ENCODE data around the gene CAND2. TPM values are rescaled to one million over a fixed set of nuclear protein-coding genes. Genes with fewer than 3 reads are reported as not detected.
A peak's percentile ranks its signal among the peaks of the same experiment; 100 is the strongest.
"Not testable (repeated sequence)": the region's sequence is repeated elsewhere in the genome, so short reads cannot be mapped to it uniquely, and the experiment has no call there.

The CAND2 gene
- total RNA-seq, 8 experiments from 2014 or later: 0.97 to 12.4 (median 8.3) TPM

GRCh38 chr3:12865271-12865670, 68.8 kb downstream of the CAND2 start:
- no peak overlapping the region for H3K4me3 ChIP-seq
- H3K4me1 ChIP-seq (replicated peaks in 1 of 2): peaks cover 12 to 18% of the 10 kb centered on the region in 2 donors
- ATAC-seq (replicated peaks in 6 of 8): no peak
- in situ Hi-C loops (cut with MboI; ENCODE audit: low pct_unique_long_range_greater_than_20kb in 2 of 9, low sequenced_read_pairs in 9 of 9, unreplicated experiment in 9 of 9): loop anchor here in 1 of 9 experiments (25.0 kb wide), 1 partner anchor 122 kb away; no protein-coding TSS in a partner anchor
- no peak overlapping the region for H3K27ac ChIP-seq
- WGBS, 10 experiments: 20 to 100% (median 66%) methylated on average over 1 to 4 of the region's 4 CpGs; no CpG with 5 or more reads in 2 of the 10 experiments

GRCh38 chr3:12866836-12867235, 70.4 kb downstream of the CAND2 start:
- no peak for ATAC-seq (replicated peaks in 6 of 8)
- in situ Hi-C loops (cut with MboI; ENCODE audit: low pct_unique_long_range_greater_than_20kb in 2 of 9, low sequenced_read_pairs in 9 of 9, unreplicated experiment in 9 of 9): loop anchor here in 1 of 9 experiments (25.0 kb wide), 1 partner anchor 120 kb away; no protein-coding TSS in a partner anchor

GRCh38 chr3:12868039-12869034, 71.9 kb downstream of the CAND2 start:
- H3K27ac ChIP-seq: peak overlapping the region; percentile 82 to 87
- in situ Hi-C loops (cut with MboI; ENCODE audit: low pct_unique_long_range_greater_than_20kb in 2 of 9, low sequenced_read_pairs in 9 of 9, unreplicated experiment in 9 of 9): loop anchor here in 1 of 9 experiments (25.0 kb wide), 1 partner anchor 119 kb away; no protein-coding TSS in a partner anchor
- peak; percentile 83 to 92 (median 88) for ATAC-seq (replicated peaks in 6 of 8)

More at GRCh38 chr3:12866836-12867235, 70.4 kb downstream of the CAND2 start:
- Histone ChIP-seq H3K4me1 (replicated peaks in 1 of 2) (peaks cover 16 to 24% of the 10 kb centered on the region in 2 donors), H3K4me3 (no peak overlapping the region), H3K27ac (no peak overlapping the region)
- WGBS, 10 experiments: 50 to 63% methylated on average over 2 of the region's 6 CpGs; no CpG with 5 or more reads in 8 of the 10 experiments

DNA sequence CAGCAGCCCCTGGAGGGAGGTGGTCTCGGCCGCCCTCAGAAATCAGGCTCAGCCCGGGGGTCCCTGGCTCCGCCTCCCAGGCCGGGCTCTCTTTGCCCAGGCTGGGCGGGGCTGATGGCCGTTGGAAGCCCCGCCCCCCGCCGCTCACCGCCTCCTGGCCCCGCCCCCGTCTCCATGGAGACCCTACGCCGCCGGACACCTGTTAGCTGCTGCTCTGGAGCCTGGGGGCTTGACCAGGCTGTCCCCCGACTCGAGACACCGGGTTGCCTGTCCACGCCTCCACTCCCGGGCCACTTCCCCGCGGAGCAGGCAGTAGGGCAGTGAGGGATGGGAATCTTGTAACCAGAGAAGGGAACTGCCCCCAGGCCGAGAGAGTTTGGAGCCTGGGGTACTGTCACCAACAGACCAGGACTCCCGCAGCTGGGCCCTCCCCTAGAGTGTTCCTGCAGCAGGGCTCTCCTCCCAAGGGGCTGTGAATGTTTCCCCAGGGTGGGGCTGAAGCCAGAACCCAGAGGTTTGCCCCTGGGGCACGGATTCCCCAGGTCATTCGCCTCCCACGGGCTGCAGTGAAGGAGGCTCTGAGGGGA, 72.6 kb downstream of the CAND2 start:
- in situ Hi-C loops (cut with MboI; ENCODE audit: low pct_unique_long_range_greater_than_20kb in 2 of 9, low sequenced_read_pairs in 9 of 9, unreplicated experiment in 9 of 9): loop anchor here in 1 of 9 experiments (25.0 kb wide), 1 partner anchor 118 kb away; no protein-coding TSS in a partner anchor

More at GRCh38 chr3:12868039-12869034, 71.9 kb downstream of the CAND2 start:
- Histone ChIP-seq H3K4me1 (replicated peaks in 1 of 2) (peaks cover 21 to 27% of the 10 kb centered on the region in 2 donors), H3K4me3 (peak overlapping the region; percentile 24 to 45 (median 41))
- 0 to 24% (median 1%) methylated on average over 1 to 12 of the region's 45 CpGs; no CpG with 5 or more reads in 1 of the 10 experiments for WGBS, 10 experiments

DNA sequence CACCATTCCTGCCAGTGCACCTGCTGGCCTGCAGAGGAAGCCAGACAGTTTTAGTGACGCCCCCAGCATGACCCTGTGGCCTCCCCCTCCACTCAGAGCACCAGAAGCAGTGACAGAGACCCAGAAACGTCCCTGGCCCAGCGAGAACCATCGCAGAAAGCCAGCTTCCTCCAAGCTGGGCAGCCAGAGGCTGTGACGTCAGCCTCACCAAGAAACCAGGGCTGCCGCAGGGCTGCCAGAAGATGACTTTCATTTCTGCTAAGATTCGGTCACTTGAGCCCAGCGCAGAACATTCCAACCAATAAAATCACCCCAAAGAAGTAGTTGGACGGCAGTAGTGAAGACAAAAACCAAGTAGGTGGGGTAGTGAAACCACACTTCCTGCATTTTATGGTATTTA, 74.5 kb downstream of the CAND2 start:
- WGBS, 10 experiments: 0 to 80% (median 66%) methylated on average over 1 to 8 of the region's 9 CpGs; no CpG with 5 or more reads in 4 of the 10 experiments
- H3K27ac ChIP-seq: no peak overlapping the region
- in situ Hi-C loops (cut with MboI; ENCODE audit: low pct_unique_long_range_greater_than_20kb in 2 of 9, low sequenced_read_pairs in 9 of 9, unreplicated experiment in 9 of 9): loop anchor here in 1 of 9 experiments (25.0 kb wide), 1 partner anchor 116 kb away; no protein-coding TSS in a partner anchor
- H3K4me3 ChIP-seq: no peak overlapping the region
- peaks cover 32% of the 10 kb centered on the region in 2 donors for H3K4me1 ChIP-seq (replicated peaks in 1 of 2)
- ATAC-seq (replicated peaks in 6 of 8): peak in 2 of 8 experiments; percentile 15 to 69

More for the DNA sequence above, 72.6 kb downstream of the CAND2 start:
- Histone ChIP-seq H3K4me3 (peak overlapping the region; percentile 24 to 45 (median 41)), H3K27ac (peak overlapping the region; percentile 82 to 87), H3K4me1 (replicated peaks in 1 of 2) (peaks cover 21 to 27% of the 10 kb centered on the region in 2 donors)
- peak in 7 of 8 experiments; percentile 12 to 71 (median 66) for ATAC-seq (replicated peaks in 6 of 8)
- 20 to 80% methylated on average over 1 to 2 of the region's 28 CpGs; no CpG with 5 or more reads in 8 of the 10 experiments for WGBS, 10 experiments

DNA sequence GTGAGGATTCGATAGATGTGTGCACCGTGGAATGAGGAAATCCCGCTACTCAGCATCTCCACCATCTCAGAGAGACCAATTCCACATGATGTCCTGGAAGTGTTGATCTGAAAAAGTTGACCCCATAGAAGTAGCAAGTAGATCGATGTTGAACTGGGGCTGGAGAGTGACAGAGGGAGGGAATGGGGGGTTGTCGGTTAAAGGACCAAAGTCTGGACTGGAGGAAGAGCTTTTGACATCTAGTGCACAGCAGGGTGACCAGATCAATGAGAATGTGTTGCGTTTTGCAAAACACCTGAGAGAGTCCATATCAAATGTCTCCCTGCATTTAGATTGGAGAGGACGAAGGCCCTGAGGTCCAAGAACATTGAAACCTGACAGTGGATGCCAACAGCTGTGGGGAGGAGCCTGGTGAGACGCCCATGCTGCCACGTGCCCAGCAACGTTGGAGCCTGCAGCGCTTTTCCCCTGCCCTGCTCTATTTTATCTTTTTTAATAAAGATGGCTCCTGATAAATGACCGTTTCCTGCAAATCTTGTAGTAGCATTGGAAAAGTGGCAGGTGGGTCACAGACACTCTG, 75.0 kb downstream of the CAND2 start:
- WGBS, 10 experiments: 39 to 93% (median 81%) methylated on average over 3 to 11 of the region's 12 CpGs; no CpG with 5 or more reads in 2 of the 10 experiments
- no peak overlapping the region for H3K4me3 ChIP-seq
- no peak overlapping the region for H3K27ac ChIP-seq
- H3K4me1 ChIP-seq (replicated peaks in 1 of 2): peaks cover 36 to 37% of the 10 kb centered on the region in 2 donors
- ATAC-seq (replicated peaks in 6 of 8): peak in 1 of 8 experiments; percentile 6
- in situ Hi-C loops (cut with MboI; ENCODE audit: low pct_unique_long_range_greater_than_20kb in 2 of 9, low sequenced_read_pairs in 9 of 9, unreplicated experiment in 9 of 9): loop anchor here in 1 of 9 experiments (25.0 kb wide), 1 partner anchor 116 kb away; no protein-coding TSS in a partner anchor

DNA sequence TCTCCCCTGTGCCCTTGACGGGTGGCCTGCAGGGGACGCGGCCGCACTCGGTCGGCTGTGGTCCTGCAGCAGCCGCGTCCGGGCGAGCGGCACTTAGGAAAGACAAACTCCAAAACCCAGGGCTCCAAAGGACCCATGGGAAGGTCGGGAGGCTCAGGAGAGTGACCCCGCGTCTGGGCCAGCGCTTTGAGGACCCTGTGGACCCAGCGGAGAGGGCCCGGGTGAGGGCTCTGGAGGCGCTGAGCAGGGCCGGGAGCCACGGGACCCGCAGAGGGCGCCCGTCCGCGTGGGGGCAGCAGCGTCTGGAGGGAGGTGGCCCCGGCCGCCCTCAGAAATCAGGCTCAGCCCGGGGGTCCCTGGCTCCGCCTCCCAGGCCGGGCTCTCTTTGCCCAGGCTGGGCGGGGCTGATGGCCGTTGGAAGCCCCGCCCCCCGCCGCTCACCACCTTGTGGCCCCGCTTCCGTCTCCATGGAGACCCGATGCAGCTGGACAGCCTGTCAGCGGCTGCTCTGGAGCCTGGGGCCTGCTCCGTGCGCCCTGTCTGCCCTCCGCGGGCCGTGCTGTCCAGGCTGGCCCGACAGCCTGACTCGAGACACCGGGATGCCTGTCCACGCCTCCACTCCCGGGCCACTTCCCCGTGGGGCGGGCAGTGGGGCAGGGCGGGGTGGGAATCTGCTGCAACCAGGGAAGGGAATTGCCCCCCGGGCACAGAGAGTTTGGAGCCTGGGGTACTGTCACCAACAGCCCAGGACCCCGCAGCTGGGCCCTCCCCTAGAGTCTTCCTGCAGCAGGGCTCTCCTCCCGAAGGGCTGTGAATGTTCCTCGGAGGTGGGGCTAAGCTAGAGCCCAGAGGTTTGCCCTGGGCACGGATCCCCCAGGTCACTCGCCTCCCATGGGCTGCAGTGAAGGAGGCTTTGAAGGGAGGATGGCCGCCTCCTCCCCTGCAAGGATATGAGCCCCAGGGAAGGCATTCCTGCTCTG, 79.7 kb downstream of the CAND2 start:
- Histone ChIP-seq H3K27ac (peak overlapping the region in 1 of 2 donors; percentile 41), H3K4me3 (no peak overlapping the region), H3K4me1 (replicated peaks in 1 of 2) (peaks cover 24 to 34% of the 10 kb centered on the region in 2 donors)
- WGBS, 10 experiments: 52 to 90% (median 73%) methylated on average over 2 to 9 of the region's 60 CpGs; no CpG with 5 or more reads in 6 of the 10 experiments
- peak; percentile 28 to 97 (median 95) for ATAC-seq (replicated peaks in 6 of 8)
- in situ Hi-C loops (cut with MboI; ENCODE audit: low pct_unique_long_range_greater_than_20kb in 2 of 9, low sequenced_read_pairs in 9 of 9, unreplicated experiment in 9 of 9): no loop called here

GRCh38 chr3:12877040-12877439, 80.6 kb downstream of the CAND2 start:
- H3K4me1 ChIP-seq (replicated peaks in 1 of 2): peaks cover 19 to 29% of the 10 kb centered on the region in 2 donors
- 20 to 100% (median 100%) methylated on average over 1 to 4 of the region's 7 CpGs; no CpG with 5 or more reads in 6 of the 10 experiments for WGBS, 10 experiments
- no peak overlapping the region for H3K4me3 ChIP-seq
- peak overlapping the region in 1 of 2 donors; percentile 41 for H3K27ac ChIP-seq
- no peak for ATAC-seq (replicated peaks in 6 of 8)
- in situ Hi-C loops (cut with MboI; ENCODE audit: low pct_unique_long_range_greater_than_20kb in 2 of 9, low sequenced_read_pairs in 9 of 9, unreplicated experiment in 9 of 9): no loop called here

DNA sequence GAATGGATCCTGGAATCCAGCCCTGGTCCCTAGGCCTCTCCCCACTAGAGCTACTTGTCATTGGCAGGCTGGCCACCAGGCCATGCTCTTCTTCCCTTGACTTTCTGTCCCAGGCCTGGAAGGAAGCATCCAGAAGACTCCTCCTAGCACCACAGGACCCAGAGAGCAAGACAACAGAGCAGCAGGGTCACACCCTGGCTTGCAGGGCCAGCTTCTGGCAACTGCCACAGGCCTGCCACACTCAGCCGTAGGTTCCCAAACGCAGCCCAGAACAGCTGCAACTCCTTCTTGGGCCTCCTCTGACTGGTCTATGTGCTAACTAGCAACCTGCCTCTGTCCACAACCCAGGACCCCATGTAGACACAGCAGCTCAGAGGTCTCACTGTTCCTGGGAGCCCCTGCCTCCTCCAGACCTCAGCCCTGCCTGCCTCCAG, 81.7 kb downstream of the CAND2 start:
- no peak overlapping the region for H3K4me3 ChIP-seq
- in situ Hi-C loops (cut with MboI; ENCODE audit: low pct_unique_long_range_greater_than_20kb in 2 of 9, low sequenced_read_pairs in 9 of 9, unreplicated experiment in 9 of 9): no loop called here
- WGBS, 10 experiments: 88% methylated on average over 2 of the region's 2 CpGs; no CpG with 5 or more reads in 9 of the 10 experiments
- peaks cover 16 to 26% of the 10 kb centered on the region in 2 donors for H3K4me1 ChIP-seq (replicated peaks in 1 of 2)
- ATAC-seq (replicated peaks in 6 of 8): peak in 1 of 8 experiments; percentile 57
- no peak overlapping the region for H3K27ac ChIP-seq

DNA sequence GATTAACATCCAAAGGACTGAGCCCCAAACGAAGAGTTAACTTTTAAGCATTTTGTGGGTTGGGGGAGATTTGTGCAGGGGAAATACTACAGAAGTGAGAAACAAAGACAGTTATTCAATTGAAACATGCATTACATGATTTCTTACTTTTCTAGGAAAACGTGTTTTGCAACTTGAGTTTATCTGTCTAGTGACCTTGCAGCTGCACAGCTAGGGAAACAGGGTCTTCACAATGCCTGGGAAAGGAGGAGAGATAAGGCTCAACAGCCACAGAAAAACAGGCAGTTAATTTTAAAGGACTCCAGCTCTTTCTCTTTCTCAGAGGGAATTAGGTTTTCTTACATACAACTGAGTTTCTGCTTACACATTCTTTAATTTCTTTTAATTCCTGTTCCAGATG, 82.3 kb downstream of the CAND2 start:
- ATAC-seq (replicated peaks in 6 of 8); H3K4me3 ChIP-seq; in situ Hi-C loops (cut with MboI; ENCODE audit: low pct_unique_long_range_greater_than_20kb in 2 of 9, low sequenced_read_pairs in 9 of 9, unreplicated experiment in 9 of 9); H3K27ac ChIP-seq: not testable (repeated sequence)
- WGBS, 10 experiments: 0 to 80% (median 46%) methylated on average over 1 to 2 of the region's 2 CpGs; no CpG with 5 or more reads in 2 of the 10 experiments
- peaks cover 16 to 26% of the 10 kb centered on the region in 2 donors for H3K4me1 ChIP-seq (replicated peaks in 1 of 2)

GRCh38 chr3:12879191-12879815, 82.8 kb downstream of the CAND2 start:
- Histone ChIP-seq H3K4me1 (replicated peaks in 1 of 2) (peaks cover 16 to 26% of the 10 kb centered on the region in 2 donors), H3K27ac (no peak overlapping the region), H3K4me3 (no peak overlapping the region)
- in situ Hi-C loops (cut with MboI; ENCODE audit: low pct_unique_long_range_greater_than_20kb in 2 of 9, low sequenced_read_pairs in 9 of 9, unreplicated experiment in 9 of 9): no loop called here
- 61 to 100% methylated on average over 1 to 3 of the region's 5 CpGs; no CpG with 5 or more reads in 8 of the 10 experiments for WGBS, 10 experiments
- peak in 1 of 8 experiments; percentile 4 for ATAC-seq (replicated peaks in 6 of 8)
